H1 (cell line): ENCODE measurements around the gene SLAIN2.

ENCODE experiments used
- CTCF ChIP-seq, 3 experiments: IDR thresholded peaks; 1 replicate in 2 of 3; 2 replicates in 1 of 3; pipeline versions ENCODE4 v1.5.1 to v1.6.1; 2011; ENCODE audit warnings: low read length in 3 of 3, mild to moderate bottlenecking in 3 of 3, inconsistent platforms in 2 of 3, low read depth in 1 of 3, moderate library complexity in 1 of 3; ENCODE audit not compliant: insufficient read depth in 1 of 3; ENCODE audit errors: control extremely low read depth in 1 of 3
- POLR2A ChIP-seq, 2 experiments: IDR thresholded peaks; 1 replicate in 1 of 2; 2 replicates in 1 of 2; pipeline ENCODE4 v1.6.1; 2011; ENCODE audit warnings: low read depth in 2 of 2, low read length in 2 of 2, mild to moderate bottlenecking in 2 of 2; ENCODE audit errors: control extremely low read depth in 1 of 2
- POLR2AphosphoS5 ChIP-seq: IDR thresholded peaks from 2 replicates; pipeline ENCODE4 v1.6.1; 2011; ENCODE audit warnings: low read depth, low read length
- RNF2 ChIP-seq: fragments of 200-900, 300-1000 bp; sonication (generic); IDR thresholded peaks from 2 replicates; pipeline ENCODE4 v1.7.1; 2016; ENCODE audit warnings: borderline replicate concordance, low read depth, mild to moderate bottlenecking, antibody characterized with exemption, low read length; ENCODE audit not compliant: poor library complexity, severe bottlenecking; ENCODE audit errors: missing control alignments
- SP2 ChIP-seq: IDR thresholded peaks from 2 replicates; pipeline ENCODE4 v1.6.1; 2012; ENCODE audit warnings: mild to moderate bottlenecking, low read length, inconsistent platforms
- TAF1 ChIP-seq: IDR thresholded peaks from 2 replicates; pipeline ENCODE4 v1.6.1; 2011; ENCODE audit warnings: mild to moderate bottlenecking, low read depth, low read length

- no peak for TF ChIP-seq CTCF (IDR thresholded peaks at IDR 0.05; ENCODE audit: control extremely low read depth in 1 of 3, insufficient read depth in 1 of 3, low read depth in 1 of 3, low read length in 3 of 3)
- no peak for TF ChIP-seq POLR2A (IDR thresholded peaks at IDR 0.05; ENCODE audit: control extremely low read depth in 1 of 2, low read depth in 2 of 2, low read length in 2 of 2)
- no peak for TF ChIP-seq POLR2AphosphoS5
- no peak for TF ChIP-seq TAF1
- TF ChIP-seq RNF2: no peak
- TF ChIP-seq SP2: no peak
Measured at GRCh38 chr4:48405924-48406323, 64.6 kb downstream of the SLAIN2 start.
